Measurements from ENCODE around the gene FGF4.

DNA sequence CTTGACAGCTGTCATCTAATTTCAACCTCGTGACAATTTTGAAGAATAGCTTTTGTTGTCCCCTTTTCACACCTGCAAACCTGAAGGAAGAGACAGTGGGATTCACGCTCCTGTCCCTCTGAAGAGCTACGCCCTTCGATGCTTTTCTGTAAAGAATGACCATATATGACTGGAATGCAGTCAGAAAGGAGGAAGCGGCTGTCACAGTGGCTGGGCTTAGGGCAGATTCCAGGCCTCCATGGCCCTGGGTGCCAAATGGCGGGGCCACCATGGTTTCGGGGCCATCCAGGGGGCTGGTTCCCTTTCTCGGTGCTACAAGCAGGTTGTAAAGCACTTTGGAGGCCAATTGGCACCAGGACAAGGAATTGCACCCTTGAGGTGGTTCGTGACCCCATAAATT is 49.1 kb downstream of the FGF4 start:
- TF ChIP-seq, protein P1, sequence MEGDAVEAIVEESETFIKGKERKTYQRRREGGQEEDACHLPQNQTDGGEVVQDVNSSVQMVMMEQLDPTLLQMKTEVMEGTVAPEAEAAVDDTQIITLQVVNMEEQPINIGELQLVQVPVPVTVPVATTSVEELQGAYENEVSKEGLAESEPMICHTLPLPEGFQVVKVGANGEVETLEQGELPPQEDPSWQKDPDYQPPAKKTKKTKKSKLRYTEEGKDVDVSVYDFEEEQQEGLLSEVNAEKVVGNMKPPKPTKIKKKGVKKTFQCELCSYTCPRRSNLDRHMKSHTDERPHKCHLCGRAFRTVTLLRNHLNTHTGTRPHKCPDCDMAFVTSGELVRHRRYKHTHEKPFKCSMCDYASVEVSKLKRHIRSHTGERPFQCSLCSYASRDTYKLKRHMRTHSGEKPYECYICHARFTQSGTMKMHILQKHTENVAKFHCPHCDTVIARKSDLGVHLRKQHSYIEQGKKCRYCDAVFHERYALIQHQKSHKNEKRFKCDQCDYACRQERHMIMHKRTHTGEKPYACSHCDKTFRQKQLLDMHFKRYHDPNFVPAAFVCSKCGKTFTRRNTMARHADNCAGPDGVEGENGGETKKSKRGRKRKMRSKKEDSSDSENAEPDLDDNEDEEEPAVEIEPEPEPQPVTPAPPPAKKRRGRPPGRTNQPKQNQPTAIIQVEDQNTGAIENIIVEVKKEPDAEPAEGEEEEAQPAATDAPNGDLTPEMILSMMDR (IDR thresholded peaks at IDR 0.05): no peak
- no peak for TF ChIP-seq POLR2A (IDR thresholded peaks at IDR 0.05)
